ENCODE measurements around the gene BZW2.

DNA sequence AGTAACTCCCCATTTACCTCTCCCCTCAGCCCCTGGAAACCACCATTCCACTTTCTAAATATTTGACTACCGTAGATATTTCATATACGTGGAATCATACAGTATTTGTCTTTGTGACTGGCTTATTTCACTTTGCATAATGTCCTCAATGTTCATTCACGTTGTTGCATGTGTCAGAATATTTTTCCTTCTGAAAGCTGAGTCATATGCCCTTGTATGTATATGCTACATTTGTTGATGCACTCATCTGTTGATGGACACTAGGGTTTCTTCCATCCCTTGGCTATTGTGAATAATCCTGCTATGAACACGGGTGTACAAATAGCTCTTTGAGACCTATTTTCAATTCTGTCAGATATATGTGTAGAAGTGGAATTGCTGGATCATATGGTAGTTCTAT is 81.8 kb downstream of the BZW2 start:
- TF ChIP-seq, protein P1, sequence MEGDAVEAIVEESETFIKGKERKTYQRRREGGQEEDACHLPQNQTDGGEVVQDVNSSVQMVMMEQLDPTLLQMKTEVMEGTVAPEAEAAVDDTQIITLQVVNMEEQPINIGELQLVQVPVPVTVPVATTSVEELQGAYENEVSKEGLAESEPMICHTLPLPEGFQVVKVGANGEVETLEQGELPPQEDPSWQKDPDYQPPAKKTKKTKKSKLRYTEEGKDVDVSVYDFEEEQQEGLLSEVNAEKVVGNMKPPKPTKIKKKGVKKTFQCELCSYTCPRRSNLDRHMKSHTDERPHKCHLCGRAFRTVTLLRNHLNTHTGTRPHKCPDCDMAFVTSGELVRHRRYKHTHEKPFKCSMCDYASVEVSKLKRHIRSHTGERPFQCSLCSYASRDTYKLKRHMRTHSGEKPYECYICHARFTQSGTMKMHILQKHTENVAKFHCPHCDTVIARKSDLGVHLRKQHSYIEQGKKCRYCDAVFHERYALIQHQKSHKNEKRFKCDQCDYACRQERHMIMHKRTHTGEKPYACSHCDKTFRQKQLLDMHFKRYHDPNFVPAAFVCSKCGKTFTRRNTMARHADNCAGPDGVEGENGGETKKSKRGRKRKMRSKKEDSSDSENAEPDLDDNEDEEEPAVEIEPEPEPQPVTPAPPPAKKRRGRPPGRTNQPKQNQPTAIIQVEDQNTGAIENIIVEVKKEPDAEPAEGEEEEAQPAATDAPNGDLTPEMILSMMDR (IDR thresholded peaks at IDR 0.05 in 4 of 5, conservative IDR thresholded peaks at IDR 0.05 in 1 of 5), result no peak
- no peak for TF ChIP-seq POLR2A (IDR thresholded peaks at IDR 0.05)
